HG03135 (cell line): ENCODE measurements around the gene JPH2.

Experiments used
- ATAC-seq: cut with Tn5 transposase; IDR thresholded peaks from one replicate; pipeline ENCODE4 v1.9.1; 2021; ENCODE audit warnings: mild to moderate bottlenecking, moderate library complexity; ENCODE audit not compliant: unreplicated experiment

JPH2 gene

DNA sequence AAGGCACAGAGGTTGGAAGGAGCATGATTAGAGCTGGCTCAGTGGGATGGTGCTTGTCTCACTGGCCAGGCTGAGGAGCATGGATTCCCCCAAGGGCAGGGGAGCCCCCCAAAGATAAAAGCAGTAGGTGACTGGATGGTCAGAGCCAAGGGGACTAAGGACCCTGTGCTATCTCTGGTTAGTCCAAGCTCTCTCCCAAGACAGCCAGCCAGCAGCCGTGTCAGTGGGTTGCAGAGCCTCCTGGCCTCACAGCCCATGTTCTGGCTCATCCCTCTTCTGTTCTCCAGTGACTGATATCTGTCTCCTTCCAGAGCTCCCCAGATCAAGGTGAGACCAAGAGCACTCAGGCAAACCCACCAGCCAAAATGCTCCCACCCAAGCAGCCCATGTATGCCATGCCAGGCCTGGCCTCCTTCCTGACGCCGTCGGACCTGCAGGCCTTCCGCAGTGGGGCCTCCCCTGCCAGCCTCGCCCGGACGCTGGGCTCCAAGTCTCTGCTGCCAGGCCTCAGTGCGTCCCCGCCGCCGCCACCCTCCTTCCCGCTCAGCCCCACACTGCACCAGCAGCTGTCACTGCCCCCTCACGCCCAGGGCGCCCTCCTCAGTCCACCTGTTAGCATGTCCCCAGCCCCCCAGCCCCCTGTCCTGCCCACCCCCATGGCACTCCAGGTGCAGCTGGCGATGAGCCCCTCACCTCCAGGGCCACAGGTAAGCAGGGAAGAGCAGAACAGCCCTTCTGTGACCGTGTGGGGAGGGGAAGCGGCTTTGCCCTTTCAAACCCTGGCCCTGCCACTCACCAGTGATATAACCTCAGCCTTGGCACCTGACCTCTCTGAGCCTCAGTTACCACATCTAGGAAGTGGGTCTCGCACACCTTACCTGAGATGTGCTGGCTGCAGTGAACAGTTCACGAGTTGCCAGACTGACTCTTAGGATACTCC, 121.3 kb downstream of the JPH2 start:
- no peak for ATAC-seq

DNA sequence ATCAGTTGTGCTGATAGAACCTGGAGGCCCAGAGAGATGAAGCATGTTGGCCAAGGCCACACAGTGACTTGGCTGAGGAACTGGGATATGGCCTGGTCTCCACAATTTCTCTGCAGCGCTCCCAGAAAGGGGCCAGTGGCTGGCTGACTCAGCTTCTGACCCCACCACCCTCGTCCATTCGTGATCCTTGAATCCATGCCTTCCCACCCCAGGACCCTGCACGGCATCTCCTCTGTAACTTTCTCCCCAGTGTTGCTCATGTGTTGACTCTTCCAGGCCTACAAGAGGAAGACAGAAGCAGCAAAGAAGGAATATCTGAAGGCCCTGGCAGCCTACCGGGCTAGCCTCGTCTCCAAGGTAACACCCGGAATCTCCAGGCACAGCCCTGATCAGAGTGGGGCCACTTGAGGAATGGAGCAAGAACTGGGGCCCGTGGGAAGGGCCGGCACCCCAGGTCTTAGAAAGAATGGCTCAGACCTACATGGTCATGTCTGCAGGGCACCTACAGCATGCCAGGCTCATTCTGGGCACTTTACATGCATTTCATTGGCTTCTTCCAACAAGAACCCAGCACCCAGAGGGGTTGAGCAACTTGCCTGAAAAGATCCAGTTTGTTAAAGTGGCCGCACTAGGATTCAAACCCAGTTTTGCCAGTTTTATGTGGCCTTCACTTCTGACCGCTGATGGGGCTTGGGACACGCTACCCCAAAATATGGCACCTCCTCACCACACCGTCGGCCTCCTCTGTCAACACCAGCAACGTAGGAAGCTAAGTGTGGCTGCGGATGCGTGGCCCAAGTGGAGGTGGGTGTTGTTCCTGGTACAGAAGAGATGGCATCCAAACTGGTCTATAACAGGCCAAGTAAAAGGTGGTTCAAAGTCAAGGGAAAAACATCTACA, 122.2 kb downstream of the JPH2 start:
- ATAC-seq: no peak
